PC-9 (cell line): Measurements from ENCODE around the gene TIMM9.

Experiments
- EZH2 ChIP-seq: fragments of 200-600 bp; sonication (generic); IDR thresholded peaks from 2 replicates; pipeline ENCODE4 v1.8.0; 2017; ENCODE audit warnings: antibody characterized with exemption, low read depth
- TF ChIP-seq, protein P1 (sequence below): fragments of 200-600 bp; sonication (generic); conservative IDR thresholded peaks from 2 replicates; pipeline ENCODE4 v1.6.1; 2017; ENCODE audit warnings: mixed run types, antibody characterized with exemption, mild to moderate bottlenecking, moderate library complexity

DNA sequence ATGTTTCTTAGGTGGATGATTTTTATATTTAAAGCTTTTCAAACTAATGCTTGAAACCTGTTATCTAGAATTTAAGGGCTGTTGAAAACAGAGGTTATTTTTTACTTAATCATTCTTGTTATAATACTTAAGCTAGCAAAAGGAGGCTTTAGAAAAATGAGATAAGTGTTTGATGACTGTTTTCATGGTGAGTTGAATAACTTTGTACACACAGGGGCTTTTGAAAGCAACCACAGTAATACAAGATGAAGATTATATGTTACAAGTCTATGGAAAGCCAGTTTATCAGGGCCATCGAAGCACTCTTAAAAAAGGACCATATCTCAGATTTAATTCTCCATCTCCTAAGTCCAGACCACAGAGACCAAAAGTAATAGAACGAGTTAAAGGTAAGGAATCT lies 33.4 kb upstream of the TIMM9 start:
- TF ChIP-seq, protein P1, sequence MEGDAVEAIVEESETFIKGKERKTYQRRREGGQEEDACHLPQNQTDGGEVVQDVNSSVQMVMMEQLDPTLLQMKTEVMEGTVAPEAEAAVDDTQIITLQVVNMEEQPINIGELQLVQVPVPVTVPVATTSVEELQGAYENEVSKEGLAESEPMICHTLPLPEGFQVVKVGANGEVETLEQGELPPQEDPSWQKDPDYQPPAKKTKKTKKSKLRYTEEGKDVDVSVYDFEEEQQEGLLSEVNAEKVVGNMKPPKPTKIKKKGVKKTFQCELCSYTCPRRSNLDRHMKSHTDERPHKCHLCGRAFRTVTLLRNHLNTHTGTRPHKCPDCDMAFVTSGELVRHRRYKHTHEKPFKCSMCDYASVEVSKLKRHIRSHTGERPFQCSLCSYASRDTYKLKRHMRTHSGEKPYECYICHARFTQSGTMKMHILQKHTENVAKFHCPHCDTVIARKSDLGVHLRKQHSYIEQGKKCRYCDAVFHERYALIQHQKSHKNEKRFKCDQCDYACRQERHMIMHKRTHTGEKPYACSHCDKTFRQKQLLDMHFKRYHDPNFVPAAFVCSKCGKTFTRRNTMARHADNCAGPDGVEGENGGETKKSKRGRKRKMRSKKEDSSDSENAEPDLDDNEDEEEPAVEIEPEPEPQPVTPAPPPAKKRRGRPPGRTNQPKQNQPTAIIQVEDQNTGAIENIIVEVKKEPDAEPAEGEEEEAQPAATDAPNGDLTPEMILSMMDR = no peak
- TF ChIP-seq EZH2 = no peak
